NCI-H524 treated with DMSO at 0.1 percent for 48 hours (cell line): Measurements from ENCODE around the gene ACTR3C.
A peak's percentile ranks its signal among the peaks of the same experiment; 100 is the strongest.

Experiments used
- DNase-seq: peaks from one replicate; lab custom pipeline; 2025; lab: John Stamatoyannopoulos, UW

The ACTR3C gene

DNA sequence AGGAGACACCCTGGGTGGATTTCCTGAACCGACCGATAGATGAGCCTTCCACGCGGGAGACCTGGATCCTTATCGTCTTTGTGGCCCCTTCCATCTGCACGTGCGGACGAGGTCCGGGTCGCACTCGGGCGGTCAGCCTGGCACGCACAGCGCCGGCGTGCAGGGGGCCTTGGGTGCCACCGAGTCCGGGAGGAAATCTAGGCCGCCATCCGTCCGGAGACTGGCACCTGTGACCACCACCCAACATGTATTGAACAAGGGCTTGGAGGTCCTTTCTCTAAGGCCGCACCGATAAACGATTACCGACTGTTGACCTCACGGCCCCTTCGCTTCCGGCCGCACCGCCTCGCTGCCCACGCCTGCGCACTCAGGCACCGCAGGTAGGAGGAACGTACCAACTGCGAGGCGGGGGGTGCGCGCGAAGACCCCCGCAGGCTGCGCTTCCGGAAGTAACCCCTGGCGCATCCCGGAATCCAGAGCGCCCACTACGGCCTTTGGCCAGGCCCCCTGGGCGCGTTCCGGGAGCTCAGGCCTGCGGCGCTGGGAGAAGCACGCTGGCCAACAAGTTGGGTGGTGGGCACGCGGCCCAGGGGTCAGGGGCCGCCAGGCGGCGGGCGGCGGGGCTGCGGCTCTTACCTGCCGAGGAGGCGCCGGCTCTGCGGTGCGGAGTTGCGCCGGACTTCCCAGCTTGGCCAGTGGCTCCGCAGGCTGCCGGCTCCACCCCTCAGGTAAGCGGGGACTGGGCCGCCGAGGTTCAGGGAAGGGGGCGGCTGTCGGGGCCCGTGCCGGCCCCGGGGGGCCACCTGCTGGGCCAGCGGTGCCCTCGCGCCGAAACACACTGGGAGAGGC lies at the start of gene ACTR3C, which contains the start of gene LRRC61:
ACTR3C (minus strand) TSS at position 713 of the 849 bp plus-strand sequence. CDS start 28,249 bp downstream, outside the sequence.
LRRC61 (plus strand) TSS at position 523 of the 849 bp plus-strand sequence. CDS start 13,507 bp downstream, outside the sequence.
- DNase-seq: peak; percentile 31

DNA sequence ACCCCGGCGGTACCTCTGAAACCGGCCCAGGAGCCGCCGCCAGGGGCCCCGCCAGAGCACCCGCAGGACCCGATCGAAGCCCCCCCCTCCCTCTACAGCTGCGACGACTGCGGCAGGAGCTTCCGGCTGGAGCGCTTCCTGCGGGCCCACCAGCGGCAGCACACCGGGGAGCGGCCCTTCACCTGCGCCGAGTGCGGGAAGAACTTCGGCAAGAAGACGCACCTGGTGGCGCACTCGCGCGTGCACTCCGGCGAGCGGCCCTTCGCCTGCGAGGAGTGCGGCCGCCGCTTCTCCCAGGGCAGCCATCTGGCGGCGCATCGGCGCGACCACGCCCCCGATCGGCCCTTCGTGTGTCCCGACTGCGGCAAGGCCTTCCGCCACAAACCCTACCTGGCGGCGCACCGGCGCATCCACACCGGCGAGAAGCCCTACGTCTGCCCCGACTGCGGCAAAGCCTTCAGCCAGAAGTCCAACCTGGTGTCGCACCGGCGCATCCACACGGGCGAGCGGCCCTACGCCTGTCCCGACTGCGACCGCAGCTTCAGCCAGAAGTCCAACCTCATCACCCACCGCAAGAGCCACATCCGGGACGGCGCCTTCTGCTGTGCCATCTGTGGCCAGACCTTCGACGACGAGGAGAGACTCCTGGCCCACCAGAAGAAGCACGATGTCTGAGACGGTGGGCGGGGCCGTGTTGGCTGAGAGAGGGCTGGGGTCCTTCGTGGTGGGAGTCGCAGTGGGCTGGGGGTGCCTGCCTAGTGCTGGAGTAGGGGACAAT lies 49.1 kb upstream of the ACTR3C start:
- DNase-seq: no peak

DNA sequence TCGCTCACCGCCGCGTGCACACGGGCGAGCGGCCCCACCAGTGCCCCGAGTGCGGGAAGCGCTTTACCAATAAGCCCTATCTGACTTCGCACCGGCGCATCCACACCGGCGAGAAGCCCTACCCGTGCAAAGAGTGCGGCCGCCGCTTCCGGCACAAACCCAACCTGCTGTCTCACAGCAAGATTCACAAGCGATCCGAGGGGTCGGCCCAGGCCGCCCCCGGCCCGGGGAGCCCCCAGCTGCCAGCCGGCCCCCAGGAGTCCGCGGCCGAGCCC lies 48.6 kb upstream of the ACTR3C start:
- no peak for DNase-seq

DNA sequence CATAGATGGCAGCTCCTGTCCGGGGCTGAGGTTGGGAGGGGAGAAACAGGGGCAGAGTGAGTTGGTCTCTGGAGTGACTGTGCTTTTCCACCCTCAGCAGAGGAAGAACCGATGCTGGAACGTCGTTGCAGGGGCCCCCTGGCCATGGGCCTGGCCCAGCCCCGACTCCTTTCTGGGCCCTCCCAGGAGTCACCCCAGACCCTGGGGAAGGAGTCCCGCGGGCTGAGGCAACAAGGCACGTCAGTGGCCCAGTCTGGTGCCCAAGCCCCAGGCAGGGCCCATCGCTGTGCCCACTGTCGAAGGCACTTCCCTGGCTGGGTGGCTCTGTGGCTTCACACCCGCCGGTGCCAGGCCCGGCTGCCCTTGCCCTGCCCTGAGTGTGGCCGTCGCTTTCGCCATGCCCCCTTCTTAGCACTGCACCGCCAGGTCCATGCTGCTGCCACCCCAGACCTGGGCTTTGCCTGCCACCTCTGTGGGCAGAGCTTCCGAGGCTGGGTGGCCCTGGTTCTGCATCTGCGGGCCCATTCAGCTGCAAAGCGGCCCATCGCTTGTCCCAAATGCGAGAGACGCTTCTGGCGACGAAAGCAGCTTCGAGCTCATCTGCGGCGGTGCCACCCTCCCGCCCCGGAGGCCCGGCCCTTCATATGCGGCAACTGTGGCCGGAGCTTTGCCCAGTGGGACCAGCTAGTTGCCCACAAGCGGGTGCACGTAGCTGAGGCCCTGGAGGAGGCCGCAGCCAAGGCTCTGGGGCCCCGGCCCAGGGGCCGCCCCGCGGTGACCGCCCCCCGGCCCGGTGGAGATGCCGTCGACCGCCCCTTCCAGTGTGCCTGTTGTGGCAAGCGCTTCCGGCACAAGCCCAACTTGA lies 48.0 kb upstream of the ACTR3C start:
- no peak for DNase-seq

DNA sequence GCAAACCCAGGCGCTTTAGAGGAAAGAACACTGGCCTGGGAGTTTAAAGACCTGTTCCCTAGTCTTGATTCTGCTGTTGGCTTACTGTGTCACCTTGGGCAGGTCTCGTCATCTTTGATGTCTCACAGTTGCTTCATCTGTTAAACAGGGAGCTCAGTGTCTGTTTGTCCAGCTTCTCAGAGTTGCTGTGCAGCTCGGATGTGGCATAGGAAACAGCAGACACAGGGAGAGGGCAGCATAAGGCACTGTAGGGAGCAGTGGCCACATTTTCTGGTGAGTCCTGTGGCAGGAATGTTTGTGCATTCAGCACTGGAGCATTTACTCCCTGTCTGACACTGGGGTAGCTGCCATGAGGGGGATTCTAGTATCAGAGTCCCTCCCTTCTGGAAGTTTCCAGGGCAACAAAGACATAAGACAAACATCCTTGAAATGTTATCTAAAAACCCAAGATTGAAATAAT lies 47.3 kb upstream of the ACTR3C start:
- DNase-seq: no peak

DNA sequence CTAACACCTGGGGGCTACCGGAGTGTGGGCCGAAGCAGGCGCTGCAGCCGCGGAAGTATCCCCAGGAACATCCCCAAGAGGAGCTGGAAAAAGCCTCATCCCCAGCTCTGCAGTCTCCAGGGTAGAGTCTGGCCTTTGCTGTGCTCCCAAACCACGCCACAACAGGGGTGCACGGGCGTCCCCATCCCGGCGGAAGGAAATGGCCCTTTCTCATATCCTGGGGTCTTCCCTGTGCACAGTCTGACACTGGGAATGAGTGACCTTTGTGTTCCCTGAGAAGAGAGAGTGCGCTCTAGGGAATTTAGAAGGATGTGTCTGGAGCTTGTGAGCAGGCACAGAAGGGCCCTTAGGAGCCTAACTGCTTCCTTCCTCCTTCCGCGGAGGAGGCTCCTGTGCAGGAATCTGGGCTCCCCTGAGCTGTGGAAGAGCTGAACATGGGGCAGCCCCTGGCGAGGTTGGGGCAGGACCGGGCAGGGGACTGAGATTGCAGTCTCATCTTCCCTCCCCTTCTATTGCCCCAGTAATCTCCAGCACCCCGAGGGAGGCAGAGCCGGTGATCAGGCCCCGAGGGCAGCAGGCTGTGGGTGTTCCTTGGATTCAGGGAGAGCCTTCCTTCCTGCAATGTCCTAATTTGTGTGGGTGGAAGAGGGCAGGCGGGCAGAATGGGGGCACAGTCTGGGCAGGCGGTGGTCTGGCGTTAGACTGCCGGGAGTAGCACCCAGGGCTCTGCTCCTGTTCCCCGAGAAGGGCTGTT lies 46.6 kb upstream of the ACTR3C start:
- no peak for DNase-seq

DNA sequence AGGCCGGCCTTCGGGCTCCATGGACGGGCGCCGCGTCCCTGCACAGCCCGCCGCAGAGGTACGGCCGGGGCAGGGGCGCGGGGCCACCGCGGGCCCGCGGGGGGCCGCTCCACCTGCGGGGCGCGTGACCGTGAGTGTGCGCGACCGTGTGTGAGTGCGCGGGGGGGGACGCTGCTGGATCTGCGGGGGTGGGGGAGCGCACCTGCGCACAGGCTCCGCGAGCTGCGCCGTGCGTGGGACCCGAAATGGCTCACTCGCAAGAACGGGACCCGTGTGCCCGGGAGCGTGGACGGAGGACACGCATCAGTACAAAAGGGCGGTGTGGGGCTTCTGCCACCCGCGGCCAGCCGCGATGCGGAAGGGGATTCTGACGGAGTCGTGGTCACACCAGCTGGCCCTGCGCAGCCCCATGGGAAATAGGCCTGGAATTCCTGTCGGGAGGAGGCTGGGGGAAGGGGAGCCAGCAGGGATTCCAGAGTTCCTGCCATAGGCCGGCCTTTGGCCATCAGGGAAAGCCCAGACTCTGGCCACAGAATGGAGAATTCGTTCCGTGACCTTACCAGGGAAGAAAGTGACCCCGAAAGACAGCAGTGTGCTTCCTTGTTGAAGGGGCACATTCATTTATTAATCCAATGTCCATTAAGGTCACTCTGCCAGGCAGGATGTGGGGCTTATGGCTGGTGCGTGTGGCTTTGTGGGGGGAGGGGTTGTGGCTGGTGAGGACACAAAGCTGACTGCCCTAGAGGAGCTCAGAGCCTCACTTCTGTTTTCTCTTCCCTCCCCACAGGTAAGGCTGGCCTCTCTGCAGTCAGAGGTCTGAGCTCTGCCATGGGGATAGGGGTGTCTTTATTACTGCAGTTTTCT lies 45.8 kb upstream of the ACTR3C start:
- peak; percentile 12 for DNase-seq

DNA sequence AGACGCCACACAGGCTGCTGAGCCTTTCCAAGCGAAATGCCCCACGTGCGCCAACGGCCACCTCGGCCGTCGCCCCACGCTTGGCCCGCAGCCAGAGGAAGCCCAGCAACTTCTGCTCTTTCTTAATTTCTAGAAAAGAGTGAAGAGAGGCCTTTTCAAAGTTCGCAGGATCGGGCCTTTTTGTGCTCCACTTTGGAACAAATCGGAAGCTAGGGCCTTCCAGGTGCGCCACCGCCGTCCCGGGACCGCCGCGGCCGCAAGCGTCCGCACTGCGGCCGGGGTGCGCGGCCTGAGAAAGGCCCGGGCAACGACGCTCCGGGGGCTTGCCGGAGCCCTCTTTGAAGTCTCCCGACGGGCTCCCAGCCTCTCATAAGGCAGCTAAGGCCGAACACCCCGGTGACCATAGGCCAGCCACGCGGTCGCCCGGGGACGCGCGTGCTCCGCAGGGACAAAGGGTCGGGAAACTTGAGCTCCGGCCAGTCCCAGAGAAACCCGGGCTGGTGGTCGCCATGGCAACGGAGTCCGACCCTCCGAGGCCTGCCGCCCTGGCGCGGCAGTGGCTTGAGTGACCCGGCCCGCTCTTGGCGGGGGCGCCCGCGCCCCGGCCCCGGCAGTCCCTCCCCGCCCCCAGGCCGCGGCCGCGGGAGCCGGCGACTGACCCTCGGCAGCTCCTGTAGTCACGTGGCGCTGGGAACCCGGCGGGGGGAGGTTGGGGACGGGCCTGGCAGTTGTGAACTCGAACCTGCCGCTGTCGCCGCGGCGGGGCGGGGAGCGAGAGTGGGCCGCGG lies 44.9 kb upstream of the ACTR3C start, which contains the start of gene REPIN1:
REPIN1 (plus strand) TSS at position 727 of the 788 bp plus-strand sequence. CDS start 890 bp downstream, outside the sequence.
- DNase-seq: peak; percentile 56

DNA sequence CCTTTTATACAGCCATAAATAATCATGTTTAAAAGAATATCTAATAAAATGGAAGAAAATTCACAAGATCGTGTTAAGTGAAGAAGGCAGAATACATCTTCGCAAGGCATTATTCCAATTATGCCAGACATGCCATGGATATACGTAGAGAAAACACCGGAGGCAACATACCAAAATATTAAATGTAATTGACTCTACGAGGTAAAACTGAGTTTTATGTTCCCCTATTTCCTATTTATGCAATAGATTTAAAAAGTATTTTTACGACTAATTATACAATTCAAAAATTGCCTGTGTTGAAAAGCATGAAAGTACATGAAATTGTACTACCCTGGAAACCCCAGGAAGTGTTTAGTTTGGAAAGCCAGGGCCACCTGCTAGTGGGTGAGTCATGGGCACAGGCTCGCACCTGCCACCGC lies 44.3 kb upstream of the ACTR3C start:
- DNase-seq: no peak

DNA sequence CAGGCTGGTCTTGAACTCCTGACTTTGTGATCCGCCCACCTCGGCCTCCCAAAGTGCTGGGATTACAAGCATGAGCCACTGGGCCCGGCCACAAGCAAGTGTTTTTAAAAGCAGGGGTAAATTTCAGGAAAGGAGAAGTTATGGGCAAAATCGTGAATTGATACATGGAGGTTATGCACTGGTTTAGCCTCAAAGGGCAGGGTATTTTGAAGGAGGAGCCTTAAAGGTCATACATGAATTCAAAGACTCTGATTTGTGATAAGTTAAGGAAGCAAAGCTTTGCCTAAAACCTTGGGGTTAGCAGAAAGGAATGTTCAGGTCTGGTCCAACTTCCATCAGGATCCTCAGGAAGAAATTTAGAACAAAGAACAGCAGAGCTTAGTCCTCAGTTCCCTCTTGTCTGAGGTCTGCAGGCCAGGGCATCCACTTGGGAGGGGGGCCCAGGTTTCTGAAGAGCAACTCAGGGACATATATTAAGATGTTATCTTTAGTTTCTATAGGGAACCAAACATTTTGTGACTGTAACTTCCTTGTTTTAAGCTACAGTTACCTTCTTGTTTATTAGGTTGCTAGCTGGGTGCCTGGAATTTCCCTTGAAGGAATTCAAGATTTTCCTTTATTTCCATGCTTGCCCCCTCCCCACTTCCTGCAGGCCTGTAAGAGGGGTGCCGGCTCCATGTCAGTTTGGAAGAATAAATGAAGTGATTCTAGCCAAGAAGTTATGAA lies 42.5 kb upstream of the ACTR3C start:
- DNase-seq: no peak

DNA sequence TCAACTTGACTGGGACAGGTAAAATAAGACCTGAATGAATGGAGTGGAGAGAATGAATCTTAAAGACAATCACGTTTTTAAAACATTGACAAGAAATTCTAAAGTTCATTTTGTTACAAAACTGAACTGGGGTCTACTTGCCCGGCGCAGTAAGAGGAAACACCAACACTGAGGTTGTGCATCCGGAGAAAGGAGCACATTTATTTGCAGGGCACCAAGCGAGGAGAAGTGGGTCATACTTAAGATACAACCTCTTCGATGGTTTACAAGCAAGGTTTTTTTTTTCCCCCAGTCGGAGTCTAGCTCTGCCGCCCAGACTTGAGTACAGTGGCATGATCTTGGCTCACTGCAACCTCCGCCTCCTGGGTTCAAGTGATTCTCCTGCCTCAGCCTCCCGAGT lies 41.8 kb upstream of the ACTR3C start:
- no peak for DNase-seq

DNA sequence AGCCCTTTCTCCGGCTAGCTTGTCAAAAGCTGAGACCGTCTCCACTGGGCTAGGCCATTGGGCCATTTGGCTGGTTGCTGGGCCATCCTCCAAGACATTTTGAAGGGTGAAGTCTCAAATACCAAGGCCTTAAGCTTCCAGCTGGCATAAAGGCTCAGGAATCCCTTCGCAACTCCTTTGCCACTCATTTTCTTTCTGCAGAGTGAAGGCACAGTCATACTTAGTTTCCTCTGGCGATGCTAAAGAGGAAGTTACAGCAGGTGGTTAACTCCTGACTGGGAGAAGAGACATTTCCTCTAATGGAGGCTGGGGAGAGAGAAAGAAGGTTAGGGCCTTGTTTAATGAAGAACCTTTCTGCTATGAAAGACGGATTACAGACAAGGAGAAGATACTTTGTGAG lies 40.5 kb upstream of the ACTR3C start:
- no peak for DNase-seq

DNA sequence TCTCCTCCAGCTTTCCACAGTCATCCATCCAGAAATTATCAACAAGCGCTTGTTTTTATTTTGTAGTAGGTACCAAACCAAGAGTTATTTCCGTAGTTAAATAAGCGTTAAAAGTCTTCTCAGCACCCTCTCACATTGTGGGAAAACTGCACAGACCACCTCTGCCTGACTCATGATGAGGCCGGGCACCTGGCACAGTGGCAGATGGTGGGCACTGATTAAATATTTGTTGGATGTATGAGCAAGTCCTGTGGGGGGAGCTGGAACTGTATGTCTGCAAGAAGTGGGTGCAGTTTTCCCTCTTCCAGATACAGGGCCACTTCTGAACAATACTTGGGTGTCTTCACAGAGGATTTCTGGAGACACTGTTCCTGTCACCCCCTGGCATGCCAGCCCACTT lies 40.0 kb upstream of the ACTR3C start:
- DNase-seq: peak; percentile 18

DNA sequence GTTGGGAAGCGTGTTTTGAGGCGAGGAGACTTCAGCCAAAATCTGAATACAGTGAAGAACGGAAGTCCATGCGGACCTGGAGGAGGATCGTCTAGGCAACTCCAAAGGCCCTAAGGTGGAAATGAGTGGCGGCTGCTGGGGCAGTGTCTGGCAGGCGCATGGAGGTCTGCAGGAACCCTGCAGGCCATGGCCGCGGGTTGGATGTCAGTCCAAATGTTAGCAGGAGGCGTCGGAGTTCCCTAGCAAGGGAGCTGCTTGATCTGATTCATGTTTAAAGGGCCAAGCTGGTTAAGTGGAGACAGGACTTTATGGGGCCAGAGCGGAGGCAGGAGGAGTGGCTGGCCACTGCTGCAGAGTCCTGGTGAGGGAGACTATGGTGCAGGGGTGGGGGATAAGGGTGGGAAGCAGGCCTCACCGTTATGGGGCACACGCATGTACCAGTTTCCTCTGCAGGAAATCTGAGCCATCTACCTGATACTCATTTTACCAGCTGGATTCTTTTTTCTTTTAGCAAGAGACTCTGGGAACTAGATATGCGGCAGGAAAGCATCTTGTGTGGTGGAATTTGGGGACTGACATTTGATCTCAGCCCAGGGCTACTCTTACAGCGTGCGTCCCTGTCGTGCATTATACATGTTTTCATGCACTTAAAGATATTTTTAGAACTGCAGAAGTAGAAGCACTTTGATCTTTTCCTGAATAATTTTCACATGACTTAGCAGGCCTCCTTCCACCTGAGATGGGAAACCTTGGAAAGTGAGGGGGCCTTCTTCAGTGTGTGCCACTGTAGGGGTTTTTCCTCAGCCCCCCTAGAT lies 38.7 kb upstream of the ACTR3C start:
- no peak for DNase-seq

DNA sequence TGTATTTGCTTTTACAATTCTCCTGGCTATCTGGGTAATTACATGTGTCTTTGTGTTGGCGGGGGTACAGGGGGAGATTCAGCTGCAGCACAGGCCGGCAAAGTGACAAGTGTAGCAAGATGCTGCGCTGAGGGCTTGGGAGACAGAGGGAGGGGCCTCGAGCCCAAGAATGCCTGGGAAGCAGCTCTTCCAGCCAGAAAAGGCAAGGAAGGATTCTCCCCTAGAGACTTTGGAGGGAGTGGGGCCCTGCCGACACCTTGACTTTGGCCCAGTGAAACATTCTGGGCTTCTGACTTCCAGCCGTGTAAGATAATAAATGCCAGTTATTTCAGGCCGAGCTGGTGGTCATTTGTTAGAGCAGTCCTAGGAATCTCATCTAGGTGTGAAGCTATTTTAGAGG lies 38.1 kb upstream of the ACTR3C start:
- DNase-seq: no peak

DNA sequence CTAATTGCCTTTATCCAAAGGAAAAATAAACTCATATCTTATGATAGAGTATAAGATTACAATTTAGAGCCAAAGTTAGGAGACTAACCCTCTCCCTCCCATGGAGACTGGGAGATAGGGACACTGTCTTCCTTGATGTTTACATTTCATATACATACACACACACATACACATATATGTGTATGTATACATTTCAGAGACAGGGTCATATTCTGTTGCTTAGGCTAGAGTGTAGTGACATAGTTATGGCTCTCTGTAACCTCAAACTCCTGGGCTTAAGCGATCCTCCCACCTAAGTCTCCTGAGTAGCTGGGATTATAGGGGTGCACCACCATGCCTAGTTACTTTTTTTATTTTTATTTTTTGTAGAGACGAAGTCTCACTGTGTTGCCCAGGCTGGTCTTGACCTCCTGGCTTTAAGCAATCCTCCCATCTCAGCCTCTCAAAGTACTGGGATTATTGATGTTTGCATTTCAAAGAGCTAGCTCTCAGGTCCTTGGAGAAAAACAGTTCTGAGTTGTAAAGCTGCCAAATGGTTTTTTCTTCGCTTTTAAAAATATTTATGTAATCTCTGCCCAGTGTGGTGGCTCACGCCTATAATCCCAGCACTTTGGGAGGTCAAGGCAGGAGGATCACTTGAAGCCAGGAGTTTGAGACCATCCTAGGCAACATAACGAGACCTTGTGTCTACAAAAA lies 37.2 kb upstream of the ACTR3C start:
- DNase-seq: no peak

DNA sequence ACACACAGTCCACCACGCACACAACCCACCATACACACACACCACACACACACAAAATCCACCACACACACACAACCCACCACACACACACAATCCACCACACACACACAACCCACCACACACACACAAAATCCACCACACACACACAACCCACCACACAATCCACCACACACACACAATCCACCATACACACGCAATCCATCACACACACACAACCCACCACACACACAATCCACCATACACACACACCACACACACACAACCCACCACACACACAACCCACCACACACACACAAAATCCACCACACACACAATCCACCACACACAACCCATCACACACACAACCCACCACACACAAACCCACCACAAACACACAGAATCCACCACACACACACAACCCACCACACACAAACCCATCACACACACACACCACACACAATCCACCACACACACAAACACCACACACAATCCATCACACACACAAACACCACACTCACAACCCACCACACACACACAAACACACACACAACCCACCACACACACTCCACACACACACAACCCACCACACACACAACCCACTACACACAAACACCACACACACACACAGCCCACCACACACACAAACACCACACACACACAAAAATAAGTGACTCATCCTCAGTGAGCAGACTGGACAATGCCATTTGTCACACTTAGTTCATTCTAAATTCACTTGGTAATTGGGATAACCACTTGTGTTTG lies 36.4 kb upstream of the ACTR3C start:
- no peak for DNase-seq
